CD4-positive, alpha-beta T cell treated with Interleukin-4 for 4 hours (primary cell): ENCODE results near the gene COLQ.
"Not testable (repeated sequence)": the region's sequence is repeated elsewhere in the genome, so short reads cannot be mapped to it uniquely, and the experiment has no call there.

Experiments
- DNase-seq: peaks from one replicate; pipeline ENCODE4 v3.0.0-alpha.2; 2020

The COLQ gene

GRCh38 chr3:15486979-15487378, 34.5 kb downstream of the COLQ start:
- no peak for DNase-seq

GRCh38 chr3:15486020-15486419, 35.5 kb downstream of the COLQ start:
- DNase-seq, result no peak

GRCh38 chr3:15484551-15484950, 37.0 kb downstream of the COLQ start:
- DNase-seq, result not testable (repeated sequence)

- DNase-seq, result no peak
Measured at GRCh38 chr3:15479400-15480224, 41.9 kb downstream of the COLQ start.

GRCh38 chr3:15478640-15478979, 42.9 kb downstream of the COLQ start:
- DNase-seq, result no peak

GRCh38 chr3:15477951-15478639, 43.4 kb downstream of the COLQ start:
- DNase-seq, result no peak

GRCh38 chr3:15476378-15476777, 45.1 kb downstream of the COLQ start:
- no peak for DNase-seq

GRCh38 chr3:15475161-15475560, 46.3 kb downstream of the COLQ start:
- no peak for DNase-seq

- no peak for DNase-seq
Measured at GRCh38 chr3:15471861-15472260, 49.6 kb downstream of the COLQ start.

- DNase-seq, result no peak
Measured at GRCh38 chr3:15470849-15471248, 50.7 kb downstream of the COLQ start.

GRCh38 chr3:15470261-15470660, 51.2 kb downstream of the COLQ start:
- DNase-seq, result no peak

GRCh38 chr3:15467227-15468181, 54.0 kb downstream of the COLQ start:
- no peak for DNase-seq

- no peak for DNase-seq
Measured at GRCh38 chr3:15465876-15466585, 55.5 kb downstream of the COLQ start.

- no peak for DNase-seq
Measured at GRCh38 chr3:15462451-15462850, 59.1 kb downstream of the COLQ start.

GRCh38 chr3:15460891-15461531, 60.5 kb downstream of the COLQ start:
- no peak for DNase-seq

- no peak for DNase-seq
Measured at GRCh38 chr3:15458212-15458780, 63.2 kb downstream of the COLQ start.

- not testable (repeated sequence) for DNase-seq
Measured at GRCh38 chr3:15456915-15457314, 64.6 kb downstream of the COLQ start.

GRCh38 chr3:15456321-15456720, 65.2 kb downstream of the COLQ start:
- DNase-seq, result no peak

GRCh38 chr3:15455756-15456155, 65.8 kb downstream of the COLQ start:
- DNase-seq, result no peak

GRCh38 chr3:15454965-15455364, 66.5 kb downstream of the COLQ start:
- no peak for DNase-seq

GRCh38 chr3:15453991-15454625, 67.4 kb downstream of the COLQ start:
- no peak for DNase-seq
